ENCODE data around the gene NELL1. TPM values are rescaled to one million over a fixed set of nuclear protein-coding genes. Genes with fewer than 3 reads are reported as not detected.

Gene NELL1
- total RNA-seq, 6 experiments from 2014 or later, result not detected

GRCh38 chr11:21225860-21226259, 556.5 kb downstream of the NELL1 start:
- H3K36me3 Mint-ChIP-seq (ENCODE audit: low read depth), result peaks cover 5% of the 10 kb centered on the region; the same call in 1 of the 2 replicates
- no peak overlapping the region for H3K4me3 Mint-ChIP-seq
- peaks cover 65% of the 10 kb centered on the region for H3K9me3 Mint-ChIP-seq
- TF ChIP-seq CTCF (IDR thresholded peaks at IDR 0.05), result no peak
- no peaks in the 10 kb centered on the region for H3K4me1 Mint-ChIP-seq (ENCODE audit: low read depth)
- no peak for DNase-seq
- no peaks in the 10 kb centered on the region for H3K27me3 Mint-ChIP-seq (ENCODE audit: insufficient read depth)
- H3K27ac Mint-ChIP-seq, result no peak overlapping the region

GRCh38 chr11:21229224-21229623, 559.8 kb downstream of the NELL1 start:
- Mint-ChIP-seq H3K4me3 (no peak overlapping the region), H3K27me3 (ENCODE audit: insufficient read depth) (peaks cover 2% of the 10 kb centered on the region; the same call in 1 of the 2 replicates), H3K36me3 (ENCODE audit: low read depth) (peaks cover 5% of the 10 kb centered on the region; the same call in 1 of the 2 replicates), H3K27ac (no peak overlapping the region), H3K4me1 (ENCODE audit: low read depth) (no peaks in the 10 kb centered on the region), H3K9me3 (peaks cover 43% of the 10 kb centered on the region)
- no peak for DNase-seq
- TF ChIP-seq CTCF (IDR thresholded peaks at IDR 0.05), result no peak

GRCh38 chr11:21250196-21250595, 580.8 kb downstream of the NELL1 start:
- no peaks in the 10 kb centered on the region for H3K4me1 Mint-ChIP-seq (ENCODE audit: low read depth)
- H3K27me3 Mint-ChIP-seq (ENCODE audit: insufficient read depth), result no peaks in the 10 kb centered on the region
- TF ChIP-seq CTCF (IDR thresholded peaks at IDR 0.05), result no peak
- DNase-seq, result no peak
- no peaks in the 10 kb centered on the region for H3K36me3 Mint-ChIP-seq (ENCODE audit: low read depth)
- no peak overlapping the region for H3K27ac Mint-ChIP-seq
- H3K9me3 Mint-ChIP-seq, result peaks cover 40% of the 10 kb centered on the region
- no peak overlapping the region for H3K4me3 Mint-ChIP-seq

GRCh38 chr11:21254055-21254454, 584.7 kb downstream of the NELL1 start:
- no peaks in the 10 kb centered on the region for H3K36me3 Mint-ChIP-seq (ENCODE audit: low read depth)
- H3K4me3 Mint-ChIP-seq, result no peak overlapping the region
- DNase-seq, result no peak
- H3K27me3 Mint-ChIP-seq (ENCODE audit: insufficient read depth), result no peaks in the 10 kb centered on the region; the same call in 1 of the 2 replicates
- H3K9me3 Mint-ChIP-seq, result peaks cover 56% of the 10 kb centered on the region
- no peaks in the 10 kb centered on the region for H3K4me1 Mint-ChIP-seq (ENCODE audit: low read depth)
- TF ChIP-seq CTCF (IDR thresholded peaks at IDR 0.05), result no peak
- no peak overlapping the region for H3K27ac Mint-ChIP-seq

- Mint-ChIP-seq H3K4me1 (ENCODE audit: low read depth) (no peaks in the 10 kb centered on the region), H3K27ac (no peak overlapping the region), H3K9me3 (peaks cover 60% of the 10 kb centered on the region), H3K4me3 (no peak overlapping the region), H3K27me3 (ENCODE audit: insufficient read depth) (no peaks in the 10 kb centered on the region; the same call in 1 of the 2 replicates), H3K36me3 (ENCODE audit: low read depth) (no peaks in the 10 kb centered on the region)
- TF ChIP-seq CTCF (IDR thresholded peaks at IDR 0.05), result no peak
- no peak for DNase-seq
These were observed 585.4 kb downstream of the NELL1 start for GRCh38 chr11:21254790-21255189.

GRCh38 chr11:21257461-21257860, 588.1 kb downstream of the NELL1 start:
- Mint-ChIP-seq H3K4me1 (ENCODE audit: low read depth) (no peaks in the 10 kb centered on the region), H3K4me3 (no peak overlapping the region), H3K9me3 (peaks cover 43% of the 10 kb centered on the region), H3K27me3 (ENCODE audit: insufficient read depth) (no peaks in the 10 kb centered on the region; the same call in 1 of the 2 replicates), H3K36me3 (ENCODE audit: low read depth) (no peaks in the 10 kb centered on the region), H3K27ac (no peak overlapping the region)
- TF ChIP-seq CTCF (IDR thresholded peaks at IDR 0.05), result no peak
- DNase-seq, result no peak
